SH-SY5Y (cell line): ENCODE measurements around the gene ALDH1B1.

ENCODE experiments used
- GATA2 ChIP-seq: IDR thresholded peaks from 2 replicates; pipeline ENCODE4 v1.6.1; 2011; ENCODE audit warnings: mild to moderate bottlenecking, low read depth, low read length
- GATA3 ChIP-seq: IDR thresholded peaks from 2 replicates; pipeline ENCODE4 v1.6.1; 2011; ENCODE audit warnings: low read depth, mild to moderate bottlenecking, low read length, moderate library complexity

DNA sequence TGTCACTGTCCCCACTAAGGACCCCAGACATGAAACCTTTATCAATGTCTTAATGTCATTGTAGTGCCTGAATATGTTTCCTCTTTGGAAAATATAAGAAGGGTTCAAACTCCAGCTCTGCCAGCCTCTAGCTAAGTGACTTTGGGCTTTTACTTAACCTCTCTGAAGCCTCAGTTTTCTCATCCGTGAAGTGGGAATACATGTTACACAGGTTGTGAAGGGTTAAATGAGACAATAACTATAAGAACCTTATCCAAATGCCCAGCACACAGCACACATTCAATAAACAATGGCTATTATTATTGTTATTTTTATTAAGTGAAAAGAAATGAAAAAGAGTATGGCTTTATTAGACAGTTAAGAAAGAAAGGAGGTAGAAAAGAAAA lies 47.4 kb downstream of the ALDH1B1 start:
- TF ChIP-seq GATA3 (no peak), GATA2 (no peak)
